AML-193 (cell line): ENCODE data around the gene TPSD1.
"Not testable (repeated sequence)": the region's sequence is repeated elsewhere in the genome, so short reads cannot be mapped to it uniquely, and the experiment has no call there.

Source experiments
- DNase-seq, 2 experiments: peaks; one replicate each; lab custom pipeline; 2025; lab: John Stamatoyannopoulos, UW

TPSD1 gene

DNA sequence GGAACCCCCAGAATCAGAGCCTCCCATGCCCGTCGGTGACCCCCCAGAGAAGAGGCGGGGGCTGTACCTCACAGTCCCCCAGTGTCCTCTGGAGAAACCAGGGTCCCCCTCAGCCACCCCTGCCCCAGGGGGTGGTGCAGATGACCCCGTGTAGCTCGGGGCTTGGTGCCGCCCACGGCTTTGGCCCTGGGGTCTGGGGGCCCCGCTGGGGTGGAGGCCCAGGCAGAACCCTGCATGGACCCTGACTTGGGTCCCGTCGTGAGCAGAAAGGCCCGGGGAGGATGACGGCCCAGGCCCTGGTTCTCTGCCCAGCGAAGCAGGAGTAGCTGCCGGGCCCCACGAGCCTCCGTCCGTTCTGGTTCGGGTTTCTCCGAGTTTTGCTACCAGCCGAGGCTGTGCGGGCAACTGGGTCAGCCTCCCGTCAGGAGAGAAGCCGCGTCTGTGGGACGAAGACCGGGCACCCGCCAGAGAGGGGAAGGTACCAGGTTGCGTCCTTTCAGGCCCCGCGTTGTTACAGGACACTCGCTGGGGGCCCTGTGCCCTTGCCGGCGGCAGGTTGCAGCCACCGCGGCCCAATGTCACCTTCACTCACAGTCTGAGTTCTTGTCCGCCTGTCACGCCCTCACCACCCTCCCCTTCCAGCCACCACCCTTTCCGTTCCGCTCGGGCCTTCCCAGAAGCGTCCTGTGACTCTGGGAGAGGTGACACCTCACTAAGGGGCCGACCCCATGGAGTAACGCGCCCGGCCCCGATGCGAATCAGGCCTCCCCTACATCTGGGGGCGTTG lies 34.8 kb upstream of the TPSD1 start:
- no peak for DNase-seq

DNA sequence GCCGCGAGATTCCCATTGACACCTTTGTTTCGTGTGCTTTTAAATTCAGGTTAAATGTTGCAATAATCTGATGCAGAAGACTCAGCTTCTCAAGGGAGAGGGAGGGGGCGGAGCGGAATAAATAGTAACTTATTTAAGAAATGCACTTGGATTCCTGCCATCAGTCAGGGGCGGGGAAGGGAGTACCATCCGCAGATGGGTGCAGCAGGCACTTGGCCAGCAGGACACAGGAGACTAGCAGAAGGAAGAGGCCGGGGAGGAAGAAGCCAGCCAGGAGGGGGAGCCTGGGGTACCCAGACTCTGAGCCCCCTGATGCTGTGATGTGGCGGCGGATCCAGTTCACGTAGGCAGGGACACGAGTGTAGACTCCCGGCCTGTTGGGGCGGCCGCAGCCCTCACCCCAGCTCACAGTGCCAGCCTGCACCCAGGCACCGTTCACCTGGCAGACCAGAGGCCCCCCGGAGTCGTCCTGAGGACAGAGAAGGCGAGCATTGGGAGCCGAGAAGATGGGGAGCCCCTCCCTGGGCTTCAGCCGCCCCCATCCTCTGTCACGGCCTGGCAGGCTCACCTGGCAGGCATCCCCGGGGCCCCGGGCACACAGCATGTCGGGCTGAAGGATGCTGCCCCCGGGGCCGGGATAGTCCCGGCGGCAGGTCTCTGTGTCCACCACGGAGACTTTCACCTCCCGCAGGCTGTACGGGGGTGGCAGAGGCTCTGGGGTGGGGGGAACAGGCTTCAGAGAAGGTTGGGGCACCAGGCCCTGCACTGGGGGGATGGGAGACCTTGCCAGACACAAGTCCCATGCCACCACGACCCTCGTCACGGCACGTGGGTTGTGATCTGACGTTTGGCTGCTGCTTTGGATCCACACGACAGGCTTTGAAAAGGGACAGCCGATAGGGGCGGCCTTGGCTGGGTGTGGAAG lies 34.0 kb upstream of the TPSD1 start:
- no peak for DNase-seq

DNA sequence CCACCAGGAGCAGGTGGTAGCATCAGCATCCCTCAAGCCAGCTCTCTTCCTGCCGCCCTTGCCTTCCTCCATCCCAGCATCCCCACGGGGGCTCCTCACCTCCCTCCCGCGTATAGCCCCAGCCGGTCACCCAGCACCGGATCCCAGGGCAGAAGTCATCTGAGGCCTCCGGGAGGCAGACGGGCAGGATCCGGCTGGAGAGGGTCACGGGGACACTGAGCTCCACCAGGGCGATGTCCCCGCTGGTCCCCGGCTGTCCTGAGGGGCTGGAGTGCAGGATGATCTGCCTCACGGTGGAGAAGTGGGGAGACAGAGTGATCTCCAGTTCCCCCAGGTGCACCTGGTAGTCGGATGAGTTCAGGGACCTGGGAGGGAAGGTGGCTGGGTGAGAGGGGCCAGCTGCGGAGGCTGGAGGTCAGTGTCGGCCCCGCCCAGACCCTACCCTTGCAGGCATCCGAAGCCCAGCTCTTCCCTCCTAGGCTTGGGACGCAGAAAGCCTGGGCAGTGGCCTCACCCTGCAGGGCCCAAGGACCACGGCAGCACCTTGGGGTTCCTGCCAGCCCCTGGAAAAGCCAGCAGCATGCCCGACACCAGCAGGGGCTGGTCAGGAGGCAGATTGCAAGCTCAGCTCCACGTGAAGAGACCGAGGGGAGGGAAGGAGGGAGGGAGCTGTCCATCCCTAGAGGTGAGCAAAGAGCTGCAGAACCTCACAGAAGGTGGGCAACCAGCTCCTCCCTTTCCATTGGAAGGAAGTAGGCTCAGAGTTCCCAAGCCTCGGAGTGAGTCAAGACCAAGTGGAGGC lies 33.1 kb upstream of the TPSD1 start:
- DNase-seq, result no peak

DNA sequence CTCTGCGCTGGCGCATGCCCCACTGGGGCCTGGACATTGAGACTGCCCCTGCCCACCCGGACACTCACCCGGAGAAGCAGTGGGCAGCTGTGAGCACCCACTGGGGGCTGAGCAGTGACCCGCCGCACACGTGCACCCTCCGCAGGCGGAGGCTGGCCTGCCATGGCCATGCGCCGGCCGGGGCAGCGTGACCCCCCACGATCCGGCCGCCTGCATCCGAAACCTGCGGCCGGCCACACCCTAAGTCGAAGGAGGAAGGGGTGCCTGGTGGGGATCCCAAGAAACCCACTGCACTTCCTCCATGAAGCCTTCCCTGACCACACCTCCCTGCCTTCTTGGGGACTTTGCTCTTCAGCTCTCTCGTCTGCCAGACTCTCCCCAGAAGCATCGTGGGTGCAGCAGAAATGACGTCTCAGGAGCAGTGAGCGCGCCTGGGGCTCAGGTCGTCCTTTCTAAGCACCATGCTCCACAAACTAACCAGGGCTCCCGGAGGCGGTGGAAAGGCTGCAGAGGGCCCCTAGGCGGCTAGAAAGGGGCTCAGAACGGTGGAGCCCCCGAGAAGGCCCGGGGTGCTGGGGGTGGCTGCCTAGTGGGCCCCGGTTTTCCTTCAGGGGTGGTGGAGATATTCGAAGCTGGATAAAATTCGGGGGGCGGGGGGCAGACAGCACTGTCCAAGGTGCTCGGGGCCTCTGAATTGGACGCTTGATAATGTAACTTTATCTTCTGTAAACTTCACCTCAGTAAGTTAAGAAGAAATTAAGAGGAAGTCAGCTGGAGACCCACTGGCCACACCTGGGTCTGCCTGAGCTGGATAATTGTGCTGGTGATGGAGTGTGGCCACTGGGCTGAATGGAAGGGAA lies 32.3 kb upstream of the TPSD1 start:
- no peak for DNase-seq

DNA sequence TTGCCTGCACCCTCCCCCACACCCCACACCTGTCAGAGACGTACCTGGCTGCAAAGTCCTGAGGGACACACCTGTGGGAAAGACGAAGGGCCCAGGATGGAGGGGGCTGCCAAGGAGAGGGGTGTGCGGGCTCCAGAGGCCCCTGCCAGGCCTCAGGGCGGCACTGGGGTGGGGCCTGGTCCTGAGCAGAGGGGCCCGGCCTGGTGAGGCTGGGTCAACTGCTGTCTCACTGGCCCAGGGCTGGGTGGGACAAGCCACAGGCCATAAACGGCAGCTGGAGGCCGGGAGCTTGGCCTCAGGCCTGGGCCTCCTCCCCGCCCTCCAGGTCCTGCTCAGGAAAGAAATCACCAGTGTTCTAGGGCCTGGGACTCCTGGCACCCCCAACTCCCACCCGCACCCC lies 31.3 kb upstream of the TPSD1 start:
- DNase-seq, result no peak

DNA sequence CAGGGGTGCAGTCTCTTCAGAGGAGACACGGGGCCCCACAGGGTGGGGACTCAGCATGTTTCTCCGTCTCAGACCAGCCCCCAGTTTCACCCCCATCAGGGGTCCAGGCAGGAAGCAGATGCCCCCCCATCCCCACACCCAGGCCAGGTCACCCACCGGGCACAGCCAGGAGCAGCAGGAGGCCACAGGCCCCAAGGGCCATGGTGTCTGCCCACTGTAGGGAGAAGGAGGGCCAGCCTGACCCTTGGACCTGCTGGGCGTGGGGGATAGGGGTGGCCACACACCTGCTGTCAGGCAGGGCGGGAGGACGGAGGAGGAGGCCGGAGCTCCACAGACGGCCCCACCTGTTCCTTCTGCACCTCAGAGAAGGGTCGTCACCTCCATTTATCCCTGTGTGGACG lies 30.8 kb upstream of the TPSD1 start, which contains the start of gene TPSG1:
TSS of gene TPSG1 (minus strand) at position 218 of the 401 bp plus-strand sequence. CDS start at position 202, 16 bp downstream.
- DNase-seq, result no peak

DNA sequence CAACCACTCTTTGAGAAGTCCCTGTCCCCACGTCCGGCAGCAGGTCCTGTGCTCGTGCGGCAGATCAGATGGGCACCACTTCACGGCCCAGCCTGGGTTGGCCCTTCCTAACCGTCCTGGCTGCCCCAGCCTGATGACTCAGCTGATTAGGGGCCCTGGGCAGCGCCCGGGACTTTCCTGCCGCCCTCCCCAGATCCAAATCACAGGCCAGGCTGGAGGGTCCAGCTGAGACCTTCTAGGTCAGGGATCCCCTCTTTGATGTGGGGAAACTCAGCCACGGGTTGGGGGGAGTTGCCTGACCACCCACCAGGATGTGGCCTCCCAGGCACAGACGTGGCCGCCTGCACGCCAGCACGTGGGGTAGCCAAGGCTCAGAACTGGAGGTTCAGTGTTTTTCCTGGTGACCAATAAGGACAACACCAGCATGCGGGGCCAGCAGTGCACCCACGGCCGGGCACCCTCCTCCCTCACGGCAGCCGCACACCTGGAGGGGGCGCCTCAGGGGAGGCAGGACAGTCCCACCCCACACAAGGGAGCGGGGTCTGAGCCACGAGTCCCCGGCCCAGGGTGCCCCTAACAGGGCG lies 30.0 kb upstream of the TPSD1 start:
- DNase-seq, result not testable (repeated sequence)

DNA sequence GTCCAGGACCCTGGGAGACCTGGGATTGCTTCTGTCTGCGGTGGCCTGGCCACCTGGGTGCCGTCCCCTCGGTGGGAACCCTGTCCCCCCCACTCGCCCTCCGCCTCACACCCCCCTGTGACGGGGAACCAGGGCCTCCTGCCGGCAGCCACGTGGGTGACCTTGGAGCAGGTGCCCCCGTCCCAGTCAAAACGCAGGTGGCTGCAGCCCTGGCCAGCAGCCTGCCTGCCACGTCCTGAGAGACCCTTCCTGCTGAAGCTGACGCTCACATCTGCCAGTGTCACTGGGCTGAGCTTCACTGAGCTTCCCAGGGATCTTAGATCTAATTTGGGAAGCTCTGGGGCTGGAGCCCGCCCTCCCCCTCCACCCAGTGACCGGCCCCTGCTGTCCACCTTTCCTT lies 29.2 kb upstream of the TPSD1 start:
- DNase-seq, result not testable (repeated sequence)

DNA sequence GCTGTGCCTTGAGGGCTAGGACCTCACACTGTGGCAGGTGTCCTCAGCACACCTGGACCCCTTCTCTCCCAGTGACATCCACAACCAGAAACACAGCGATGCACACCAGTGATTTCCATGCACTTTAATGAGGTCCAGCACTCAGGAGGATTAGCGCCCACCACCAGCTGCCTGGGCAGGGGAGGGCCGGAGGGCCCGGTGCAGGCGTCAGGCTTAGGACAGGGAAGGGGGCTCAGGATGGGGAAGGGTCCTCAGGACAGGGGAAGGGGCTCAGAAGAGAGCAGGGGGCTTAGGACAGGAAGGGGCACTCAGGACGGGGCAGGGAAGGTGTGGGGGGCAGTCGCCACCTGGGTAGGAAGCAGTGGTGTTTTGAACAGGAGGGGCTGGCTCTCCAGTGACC lies 27.6 kb upstream of the TPSD1 start:
- DNase-seq, result not testable (repeated sequence)

DNA sequence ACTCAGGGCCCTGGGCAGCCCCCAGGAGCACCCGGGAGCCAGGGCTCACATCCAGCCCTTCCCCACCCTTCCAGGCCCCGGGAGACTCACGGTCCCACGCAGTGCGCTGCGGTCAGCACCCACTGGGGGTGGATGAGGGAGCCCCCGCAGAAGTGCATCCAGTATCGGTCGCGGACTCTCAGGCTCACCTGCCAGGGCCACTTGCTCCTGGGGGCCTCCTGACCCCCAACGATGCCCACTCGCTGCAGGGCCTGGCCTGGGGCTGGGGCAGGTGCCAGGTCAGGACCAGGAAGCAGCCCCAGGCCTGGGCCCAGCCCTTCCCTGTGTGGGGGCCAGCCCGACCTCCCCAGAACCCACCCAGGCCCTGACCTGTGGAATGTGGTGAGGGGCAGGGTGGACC lies 26.4 kb upstream of the TPSD1 start:
- DNase-seq, result not testable (repeated sequence)

DNA sequence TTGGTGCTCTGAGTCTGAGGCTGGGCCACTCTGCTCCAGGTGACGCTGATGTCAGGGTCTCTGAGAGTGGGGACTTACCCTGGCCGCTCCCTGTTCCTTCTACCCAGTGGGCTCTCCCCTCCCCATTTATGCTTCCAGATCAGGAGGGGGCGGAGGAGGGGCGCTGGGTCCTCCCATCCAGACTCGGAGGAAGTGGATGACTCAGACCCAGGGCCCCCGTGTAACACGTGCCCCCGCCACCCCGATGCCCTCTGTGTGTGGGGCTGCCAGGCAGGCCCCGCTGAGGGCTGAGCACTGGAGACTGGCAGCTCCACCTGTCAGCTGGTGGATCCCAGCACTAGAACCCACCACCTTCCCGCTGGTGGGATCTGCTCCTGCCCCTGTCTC lies 25.8 kb upstream of the TPSD1 start, which contains the start of gene TPSB2:
TSS of gene TPSB2 (minus strand) at position 101 of the 387 bp plus-strand sequence. CDS start 233 bp downstream, outside the sequence.
- not testable (repeated sequence) for DNase-seq

DNA sequence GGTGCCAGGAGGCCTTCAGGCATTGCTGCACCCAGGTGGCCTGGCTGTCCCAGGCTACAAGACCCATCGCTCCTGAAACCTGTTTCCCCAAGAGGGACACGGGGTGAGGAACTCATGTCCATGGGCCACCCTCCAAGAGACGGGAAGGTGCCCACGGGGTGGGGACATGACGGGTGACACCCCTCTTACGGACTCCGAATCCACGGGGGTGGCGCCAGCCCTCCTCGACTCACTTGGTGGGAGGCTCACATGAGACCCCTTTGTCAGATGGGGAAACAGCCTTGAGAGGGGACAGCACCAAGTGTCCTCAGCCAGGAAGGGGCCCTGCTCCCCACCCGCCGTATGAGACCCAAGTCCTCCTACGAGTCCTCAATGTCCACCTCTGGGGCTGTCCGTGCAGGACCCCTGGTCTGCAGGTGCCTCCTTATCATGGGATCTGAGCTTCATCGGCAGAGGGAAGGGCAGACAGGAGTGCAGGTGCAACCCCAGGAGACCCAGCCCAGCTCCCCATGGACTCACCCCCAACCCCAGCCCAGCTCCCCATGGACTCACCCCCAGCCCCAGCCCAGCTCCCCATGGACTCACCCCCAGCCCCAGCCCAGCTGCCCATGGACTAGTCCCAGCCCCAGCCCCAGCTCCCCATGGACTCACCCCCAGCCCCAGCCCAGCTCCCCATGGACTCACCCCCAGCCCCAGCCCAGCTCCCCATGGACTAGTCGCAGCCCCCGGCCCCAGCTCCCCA lies 25.2 kb upstream of the TPSD1 start:
- not testable (repeated sequence) for DNase-seq

DNA sequence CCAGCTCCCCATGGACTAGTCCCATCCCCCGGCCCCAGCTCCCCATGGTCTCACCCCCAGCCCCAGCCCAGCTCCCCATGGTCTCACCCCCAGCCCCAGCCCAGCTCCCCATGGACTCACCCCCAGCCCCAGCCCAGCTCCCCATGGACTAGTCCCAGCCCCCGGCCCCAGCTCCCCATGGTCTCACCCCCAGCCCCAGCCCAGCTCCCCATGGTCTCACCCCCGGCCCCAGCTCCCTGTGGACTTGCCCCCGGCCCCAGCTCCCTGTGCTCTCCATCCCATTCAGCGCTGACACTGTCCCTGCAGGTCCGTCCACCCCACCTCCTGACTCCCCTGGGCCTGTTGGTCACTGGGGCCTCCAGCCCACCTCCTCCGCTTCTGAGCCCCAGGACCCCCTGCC lies 24.6 kb upstream of the TPSD1 start:
- not testable (repeated sequence) for DNase-seq

DNA sequence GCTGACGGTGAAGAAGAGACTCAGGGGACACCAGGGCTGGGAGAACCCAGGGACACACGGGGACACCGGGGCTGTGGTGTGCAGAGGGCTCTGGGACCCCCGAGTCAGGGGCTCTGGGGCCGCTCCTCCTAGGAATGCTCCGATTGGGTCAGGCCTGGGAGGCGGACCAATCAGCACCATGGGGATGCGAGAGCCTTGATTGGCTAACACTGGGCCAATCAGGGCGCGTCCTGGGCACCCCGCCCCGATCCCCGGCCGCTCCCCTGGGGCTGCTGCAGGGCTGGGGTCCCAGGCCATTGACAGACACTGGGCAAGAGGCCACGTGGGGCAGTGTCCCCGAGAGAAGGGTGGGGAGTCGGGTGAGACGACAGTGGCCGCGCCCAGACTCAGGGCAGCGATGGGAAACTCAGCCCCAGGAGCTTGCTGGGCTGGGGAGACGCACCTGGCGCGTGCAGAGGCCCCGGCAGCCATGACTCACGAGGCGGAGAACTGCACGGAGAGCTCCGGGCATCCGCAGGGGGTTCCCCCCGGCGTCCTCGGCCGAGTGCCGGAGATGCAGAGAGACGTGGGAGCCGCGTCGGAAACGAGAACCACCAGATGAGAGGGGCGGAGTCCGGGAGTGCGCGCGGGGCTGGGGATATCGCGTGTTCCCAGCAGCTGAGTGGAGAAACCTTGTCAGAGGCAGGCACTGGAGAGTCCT lies 23.7 kb upstream of the TPSD1 start:
- not testable (repeated sequence) for DNase-seq

DNA sequence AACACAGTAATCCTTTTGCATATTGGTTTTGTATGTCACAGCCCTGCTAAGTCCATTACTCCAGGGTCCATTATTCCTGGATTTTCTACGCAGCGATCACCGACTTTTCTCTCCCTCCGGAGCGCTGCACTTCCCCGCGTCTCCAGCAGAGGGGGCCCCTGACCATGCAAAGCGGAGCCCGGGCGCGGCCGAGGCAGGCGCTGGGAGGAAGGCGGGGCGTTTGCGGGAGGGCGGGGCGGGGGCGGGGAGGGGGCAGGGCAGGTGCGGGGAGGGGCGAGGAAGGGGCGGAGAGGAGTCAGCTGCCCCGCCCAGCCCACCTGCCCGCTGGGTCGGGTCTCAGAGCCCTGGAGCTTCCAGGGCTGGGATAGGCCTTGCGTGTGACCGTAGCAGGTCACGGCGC lies 19.2 kb upstream of the TPSD1 start:
- not testable (repeated sequence) for DNase-seq

DNA sequence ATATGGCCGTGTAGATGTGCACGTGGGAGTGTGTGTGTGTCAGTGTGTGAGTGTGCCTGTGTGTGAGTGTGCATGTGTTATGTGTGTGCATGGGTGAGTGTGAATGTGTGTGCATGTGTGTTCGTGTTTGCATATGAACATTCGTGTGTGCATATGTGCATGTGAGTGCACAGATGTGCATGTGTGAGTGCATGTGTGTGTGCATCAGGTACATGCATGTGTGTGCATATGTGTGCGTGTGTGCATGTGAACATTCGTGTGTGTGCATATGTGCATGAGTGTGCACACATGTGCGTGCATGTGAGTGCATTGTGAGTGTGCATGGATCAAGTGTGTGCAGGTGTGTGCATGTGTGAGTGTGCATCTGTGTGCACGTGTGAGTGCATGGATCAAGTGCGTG lies 17.9 kb upstream of the TPSD1 start:
- DNase-seq, result no peak

DNA sequence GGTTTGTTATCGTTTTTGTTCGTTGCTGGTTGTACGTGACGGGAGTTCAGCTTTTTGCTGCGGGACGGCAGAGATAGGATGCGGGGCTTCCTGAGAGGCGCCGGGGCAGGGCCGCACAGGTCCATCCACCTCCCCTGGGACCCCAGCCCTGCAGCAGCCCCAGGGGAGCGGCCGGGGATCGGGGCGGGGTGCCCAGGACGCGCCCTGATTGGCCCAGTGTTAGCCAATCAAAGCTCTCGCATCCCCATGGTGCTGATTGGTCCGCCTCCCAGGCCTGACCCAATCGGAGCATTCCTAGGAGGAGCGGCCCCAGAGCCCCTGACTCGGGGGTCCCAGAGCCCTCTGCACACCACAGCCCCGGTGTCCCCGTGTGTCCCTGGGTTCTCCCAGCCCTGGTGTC lies 17.0 kb upstream of the TPSD1 start:
- not testable (repeated sequence) for DNase-seq

DNA sequence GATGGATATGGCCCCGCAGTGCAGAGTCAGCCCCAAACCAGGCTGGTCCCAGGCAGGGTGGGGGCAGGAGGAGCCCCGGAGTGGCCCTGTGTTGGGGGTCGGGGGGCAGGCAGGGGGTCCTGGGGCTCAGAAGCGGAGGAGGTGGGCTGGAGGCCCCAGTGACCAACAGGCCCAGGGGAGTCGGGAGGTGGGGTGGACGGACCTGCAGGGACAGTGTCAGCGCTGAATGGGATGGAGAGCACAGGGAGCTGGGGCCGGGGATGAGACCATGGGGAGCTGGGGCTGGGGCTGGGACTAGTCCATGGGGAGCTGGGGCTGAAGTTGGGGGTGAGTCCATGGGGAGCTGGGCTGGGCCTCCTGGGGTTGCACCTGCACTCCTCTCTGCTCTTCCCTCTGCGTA lies 16.3 kb upstream of the TPSD1 start:
- DNase-seq, result not testable (repeated sequence)

DNA sequence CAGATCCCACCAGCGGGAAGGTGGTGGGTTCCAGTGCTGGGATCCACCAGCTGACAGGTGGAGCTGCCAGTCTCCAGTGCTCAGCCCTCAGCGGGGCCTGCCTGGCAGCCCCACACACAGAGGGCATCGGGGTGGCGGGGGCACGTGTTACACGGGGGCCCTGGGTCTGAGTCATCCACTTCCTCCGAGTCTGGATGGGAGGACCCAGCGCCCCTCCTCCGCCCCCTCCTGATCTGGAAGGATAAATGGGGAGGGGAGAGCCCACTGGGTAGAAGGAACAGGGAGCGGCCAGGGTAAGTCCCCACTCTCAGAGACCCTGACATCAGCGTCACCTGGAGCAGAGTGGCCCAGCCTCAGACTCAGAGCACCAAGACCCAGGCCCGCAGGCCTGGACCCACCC lies 15.4 kb upstream of the TPSD1 start, which contains the start of gene TPSAB1:
TSS of gene TPSAB1 (plus strand) at position 270 of the 400 bp plus-strand sequence. CDS start 234 bp downstream, outside the sequence.
- not testable (repeated sequence) for DNase-seq
